GM18858 (cell line): ENCODE results near the gene SEMA4D.

Experiments used
- ATAC-seq: cut with Tn5 transposase; IDR thresholded peaks from one replicate; pipeline ENCODE4 v1.9.1; 2021; ENCODE audit not compliant: unreplicated experiment

The SEMA4D gene

DNA sequence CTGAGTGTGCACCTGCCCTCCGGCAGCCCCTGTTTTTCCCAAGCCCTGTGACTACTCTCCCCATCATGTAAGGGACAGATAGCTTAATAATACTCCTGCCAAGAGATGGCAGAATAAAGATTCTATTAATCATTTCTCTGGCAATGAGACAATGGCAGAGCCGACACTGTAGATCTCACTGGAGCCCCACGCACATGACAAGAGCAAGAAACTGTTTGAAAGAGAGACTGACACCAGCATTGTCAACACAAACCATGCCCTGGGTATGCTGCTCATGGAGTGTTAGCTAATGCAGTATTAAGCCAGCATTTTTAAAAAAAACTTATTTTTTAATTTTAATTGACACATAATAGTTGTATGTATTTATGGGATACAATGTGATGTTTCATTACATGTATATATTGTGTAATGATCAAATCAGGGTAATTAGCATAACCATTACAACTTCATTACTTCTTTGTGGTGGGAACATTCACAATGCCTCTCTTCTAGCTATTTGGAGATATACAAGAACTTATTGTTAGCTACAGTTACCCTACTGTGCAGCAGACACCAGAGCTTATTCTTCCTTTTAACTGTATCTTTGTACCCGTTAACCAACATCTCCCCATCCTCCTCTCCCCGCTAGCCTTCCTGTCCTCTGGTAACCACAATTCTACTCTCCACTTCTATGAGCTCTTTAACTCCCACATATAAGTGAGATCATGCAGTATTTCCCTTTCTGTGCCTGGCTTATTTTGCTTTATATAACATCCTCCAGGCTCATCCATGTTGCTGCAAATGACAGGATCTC, 31.5 kb upstream of the SEMA4D start:
- ATAC-seq = no peak

DNA sequence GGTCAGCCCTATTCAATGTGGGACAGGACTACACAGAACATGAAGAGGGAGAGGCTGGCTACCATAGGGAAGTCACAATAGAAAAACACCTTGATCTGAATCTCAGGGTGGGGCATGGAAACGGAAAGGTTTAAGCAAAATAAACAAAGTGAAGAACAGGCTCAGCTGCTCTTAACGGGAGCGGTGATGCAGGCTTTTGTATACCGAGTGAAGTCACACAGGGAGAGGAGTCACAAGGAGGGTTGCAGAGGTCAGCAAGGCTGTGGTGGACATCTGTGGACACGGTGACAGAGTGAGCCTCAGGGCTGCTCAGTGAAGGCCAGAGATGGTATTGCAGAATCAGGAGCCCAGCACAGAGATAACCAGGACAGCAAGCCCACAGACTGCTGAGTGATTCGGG, 30.6 kb upstream of the SEMA4D start:
- no peak for ATAC-seq

DNA sequence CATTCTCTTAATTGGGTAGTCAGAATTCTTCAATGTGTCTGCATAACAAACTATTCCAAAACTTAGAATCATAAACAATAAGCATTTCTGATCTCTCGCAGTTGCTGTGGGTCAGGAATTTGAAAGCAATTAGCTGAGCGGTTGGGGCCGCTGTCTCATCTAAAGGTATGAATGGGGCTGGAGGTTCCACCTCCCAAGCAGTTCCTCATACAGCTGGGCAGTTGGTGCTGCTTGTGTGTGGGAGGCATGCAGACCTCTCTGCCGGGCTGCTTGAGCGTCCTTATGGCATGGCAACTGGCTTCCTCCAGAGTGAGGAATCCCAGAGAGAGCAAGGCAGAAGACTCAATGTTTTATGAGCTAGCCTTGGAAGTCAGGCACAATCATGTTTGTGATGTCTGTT, 30.2 kb upstream of the SEMA4D start:
- no peak for ATAC-seq

DNA sequence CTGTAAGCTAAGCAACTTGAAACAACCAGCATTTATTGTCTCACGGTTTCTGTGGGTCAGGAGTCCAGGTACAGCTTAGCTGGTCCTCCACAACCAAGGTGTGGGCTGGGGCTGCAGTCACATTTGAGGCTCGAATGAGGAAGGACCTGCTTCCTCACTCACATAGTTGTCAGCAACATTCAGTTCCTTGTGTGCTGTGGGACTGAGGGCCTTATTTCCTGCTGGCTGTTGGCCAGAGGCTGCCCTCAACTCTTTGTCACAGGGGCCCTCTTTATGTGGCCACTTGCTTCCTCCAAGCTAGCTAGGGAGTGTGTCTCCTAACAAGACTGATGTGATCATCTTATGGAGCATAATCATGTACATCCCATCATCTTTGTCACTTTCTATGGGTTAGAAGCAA, 29.2 kb upstream of the SEMA4D start:
- no peak for ATAC-seq

DNA sequence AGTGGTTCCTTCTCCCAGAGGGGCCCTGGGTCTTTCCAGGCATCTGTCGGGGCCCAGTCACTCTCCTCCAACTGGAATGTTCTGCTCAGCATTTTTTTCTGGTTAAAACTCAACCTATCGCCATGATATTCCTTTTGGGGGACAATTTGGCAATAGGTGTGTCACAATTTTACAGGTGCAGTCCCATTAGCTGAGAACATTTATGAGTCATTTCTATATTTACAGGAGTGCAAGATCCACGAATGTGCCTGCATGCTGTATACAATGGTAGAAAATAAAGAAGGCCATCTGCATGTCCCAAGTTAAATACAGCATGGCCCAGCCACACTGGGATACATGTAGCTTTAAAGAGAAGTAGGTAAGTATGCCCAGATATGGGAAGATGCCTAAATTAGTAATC, 28.8 kb upstream of the SEMA4D start:
- ATAC-seq = no peak

DNA sequence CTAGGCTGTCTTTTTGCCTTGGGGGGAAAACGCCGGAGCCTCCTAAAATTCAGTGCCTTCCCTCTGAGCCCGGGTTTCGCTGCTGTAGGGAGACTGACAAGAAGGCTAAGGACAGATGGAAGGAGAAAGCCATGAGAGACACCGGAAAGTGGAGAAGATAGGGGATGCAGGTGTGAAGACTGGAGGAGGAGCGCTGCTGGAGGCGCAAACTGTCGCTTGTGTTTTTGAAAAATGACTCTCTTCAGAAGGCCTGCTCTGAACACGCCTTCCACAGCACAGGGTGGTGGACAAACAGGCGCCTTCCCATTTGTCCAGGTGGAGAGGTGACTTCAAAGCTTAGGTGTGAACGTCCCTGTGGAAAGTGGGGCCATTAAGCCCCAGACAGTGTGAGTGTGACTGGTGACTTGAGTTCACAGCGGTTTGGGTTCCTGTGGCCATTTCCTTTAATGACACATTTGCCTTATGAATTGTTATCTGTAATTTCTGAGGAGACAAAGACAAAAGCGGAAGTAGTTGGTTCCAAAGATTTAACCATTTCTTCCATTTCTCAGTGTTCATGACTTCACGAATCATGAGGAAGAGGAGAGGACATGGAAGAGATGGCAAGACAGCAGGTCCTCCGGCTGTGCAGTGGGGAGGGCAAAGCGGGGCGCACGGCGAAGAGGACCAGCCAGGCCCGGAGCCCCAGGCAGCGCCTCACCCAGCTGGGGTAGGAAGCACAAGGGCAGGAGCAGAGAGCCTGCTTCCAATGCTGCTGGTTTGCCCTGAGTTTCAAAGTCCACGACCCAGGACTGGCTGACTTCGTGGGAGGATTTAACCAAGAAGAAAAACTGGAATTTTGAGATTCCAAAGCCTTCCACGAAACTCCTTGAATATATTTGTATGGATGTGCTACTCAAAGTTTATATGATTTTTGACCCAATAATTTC, 27.8 kb upstream of the SEMA4D start:
- ATAC-seq = no peak

DNA sequence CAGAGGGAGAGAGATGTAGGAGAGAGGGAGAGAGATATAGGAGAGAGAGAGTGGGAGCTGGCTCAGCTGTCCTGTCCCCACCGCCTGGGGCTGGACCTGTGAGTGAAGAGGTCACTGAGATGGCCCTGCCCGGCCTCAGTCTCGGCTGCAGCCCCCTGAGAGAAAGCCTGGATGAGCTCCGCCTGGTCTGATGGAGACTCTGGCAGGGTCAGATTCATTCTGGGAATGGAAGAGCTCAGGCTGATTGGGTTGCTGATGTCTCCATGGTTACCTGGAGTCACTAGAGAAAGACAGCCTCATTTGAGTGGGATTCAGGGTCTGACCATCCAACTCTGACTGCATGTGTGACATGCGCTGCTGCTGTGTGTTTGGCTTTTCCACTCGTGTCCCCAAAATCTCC, 27.1 kb upstream of the SEMA4D start:
- ATAC-seq = no peak

DNA sequence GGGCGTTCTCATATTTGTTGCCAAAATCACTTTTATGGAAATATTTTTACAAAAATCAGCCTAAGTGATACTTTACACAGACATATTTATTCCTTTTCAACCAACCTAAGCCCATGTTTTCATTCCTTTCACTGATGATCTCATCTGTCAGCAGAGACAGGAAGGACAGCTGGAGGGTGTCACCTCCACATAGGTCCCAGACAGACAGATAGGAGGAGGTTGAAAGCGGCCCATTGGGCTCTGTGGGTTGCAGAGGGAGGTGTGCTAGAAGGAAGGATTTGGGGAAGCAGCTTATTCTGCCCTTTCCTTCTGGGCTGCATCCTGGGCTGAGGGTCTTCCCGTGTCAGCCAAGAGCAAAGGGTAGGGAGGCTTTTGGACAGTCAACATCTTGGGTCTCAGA, 26.0 kb upstream of the SEMA4D start:
- no peak for ATAC-seq

DNA sequence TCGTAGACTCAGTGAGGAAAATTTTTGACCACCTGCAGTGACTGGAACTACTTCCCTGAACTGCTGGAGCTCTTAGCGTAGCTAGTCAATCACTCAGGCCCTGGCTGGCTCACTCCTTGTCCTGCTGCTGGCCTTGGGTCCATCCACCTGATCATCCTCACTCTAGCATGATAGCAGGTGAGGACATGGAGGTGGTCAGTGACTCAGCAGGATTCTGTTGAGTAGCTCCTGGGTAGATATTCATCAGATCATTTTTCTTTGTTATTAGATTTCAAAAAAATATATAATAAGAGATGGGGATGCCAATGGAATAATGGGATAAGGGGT, 25.0 kb upstream of the SEMA4D start:
- ATAC-seq = no peak

- peak; percentile 90 for ATAC-seq
Observed at GRCh38 chr9:89522261-89522958, 24.5 kb upstream of the SEMA4D start.

- ATAC-seq = no peak
Observed at GRCh38 chr9:89519366-89519805, 21.5 kb upstream of the SEMA4D start.

GRCh38 chr9:89518466-89519365, 20.8 kb upstream of the SEMA4D start:
- no peak for ATAC-seq

DNA sequence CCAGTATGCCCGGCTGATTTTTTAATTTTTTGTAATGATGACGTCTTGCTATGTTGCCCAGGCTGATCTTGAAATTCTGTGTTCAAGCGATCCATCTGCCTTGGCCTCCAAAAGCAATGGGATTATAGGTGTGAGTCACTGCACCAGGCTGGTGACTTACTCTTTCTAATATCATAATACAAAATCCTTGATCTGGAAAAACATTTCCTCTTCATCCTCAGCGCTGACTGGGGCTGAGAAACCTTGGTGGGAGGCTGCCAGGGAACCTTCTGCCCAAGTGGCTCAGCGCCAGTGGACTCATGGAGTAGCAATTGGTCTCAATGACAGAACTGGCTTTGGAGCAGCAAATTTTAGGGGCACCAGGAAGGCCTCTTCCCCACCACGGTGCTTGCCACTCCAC, 17.5 kb upstream of the SEMA4D start:
- ATAC-seq = no peak

DNA sequence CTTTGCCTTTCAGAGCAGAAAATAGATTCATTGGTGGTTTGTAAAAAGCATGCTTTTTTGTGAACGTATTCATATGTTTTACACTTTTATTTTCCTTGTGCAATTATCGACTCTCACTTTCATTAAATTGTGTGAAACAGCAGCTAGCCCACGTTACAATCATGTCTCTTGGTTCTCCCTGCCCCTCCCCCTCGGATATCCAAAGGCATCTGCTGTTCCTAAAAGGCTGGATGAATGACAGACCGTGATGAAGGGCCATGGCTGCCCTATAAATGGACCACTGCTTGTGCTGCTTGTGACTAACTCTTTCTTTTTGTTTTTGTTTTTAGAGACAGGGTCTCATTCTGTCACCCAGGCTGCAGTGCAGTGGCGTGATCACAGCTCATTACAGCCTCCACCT, 17.0 kb upstream of the SEMA4D start:
- no peak for ATAC-seq

GRCh38 chr9:89514337-89514736, 16.4 kb upstream of the SEMA4D start:
- no peak for ATAC-seq

- no peak for ATAC-seq
Observed at GRCh38 chr9:89513837-89514236, 15.9 kb upstream of the SEMA4D start.

DNA sequence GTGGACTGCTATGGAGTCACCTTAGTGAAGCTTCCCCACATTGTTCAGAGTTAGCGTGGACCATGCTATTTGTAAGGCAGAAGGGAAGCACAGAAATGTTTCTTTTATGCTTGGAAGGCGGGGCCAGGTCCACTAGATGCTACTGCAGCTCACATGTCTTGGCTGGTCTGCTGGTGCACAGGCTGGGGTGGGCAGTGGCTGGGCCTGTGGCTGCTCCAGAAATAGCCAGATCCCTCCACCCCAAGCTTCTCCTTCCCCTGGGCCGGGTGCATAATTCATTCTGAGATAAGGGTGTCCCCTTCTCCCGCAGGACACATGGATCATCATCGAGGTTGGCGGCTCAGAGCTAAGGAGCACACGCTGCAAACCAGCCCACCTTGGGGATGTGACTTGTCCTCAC, 14.5 kb upstream of the SEMA4D start:
- no peak for ATAC-seq

- ATAC-seq = no peak
Observed at GRCh38 chr9:89508951-89509615, 11.2 kb upstream of the SEMA4D start.

DNA sequence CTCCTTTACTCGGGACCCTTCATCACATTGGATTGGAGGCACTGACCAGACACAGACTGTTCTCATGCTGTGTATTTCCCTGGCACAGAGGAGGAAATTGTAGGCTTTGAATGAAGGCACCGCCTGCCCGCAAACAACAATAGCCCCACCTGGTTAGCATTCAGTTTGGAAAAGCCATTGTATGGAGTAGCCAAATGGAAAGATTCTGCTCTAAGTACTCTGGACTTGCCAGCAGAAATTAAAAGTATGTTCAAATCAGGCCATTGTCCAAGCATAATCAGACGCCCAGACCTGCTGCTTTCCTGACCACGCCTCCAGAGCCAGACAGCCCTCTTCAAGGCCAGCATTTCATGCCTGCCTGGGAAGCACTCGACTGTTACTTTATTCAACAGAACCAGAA, 8.0 kb upstream of the SEMA4D start:
- no peak for ATAC-seq

- no peak for ATAC-seq
Observed at GRCh38 chr9:89505048-89505447, 7.1 kb upstream of the SEMA4D start.
